ENCODE measurements around the gene RPUSD1.

Gene RPUSD1

DNA sequence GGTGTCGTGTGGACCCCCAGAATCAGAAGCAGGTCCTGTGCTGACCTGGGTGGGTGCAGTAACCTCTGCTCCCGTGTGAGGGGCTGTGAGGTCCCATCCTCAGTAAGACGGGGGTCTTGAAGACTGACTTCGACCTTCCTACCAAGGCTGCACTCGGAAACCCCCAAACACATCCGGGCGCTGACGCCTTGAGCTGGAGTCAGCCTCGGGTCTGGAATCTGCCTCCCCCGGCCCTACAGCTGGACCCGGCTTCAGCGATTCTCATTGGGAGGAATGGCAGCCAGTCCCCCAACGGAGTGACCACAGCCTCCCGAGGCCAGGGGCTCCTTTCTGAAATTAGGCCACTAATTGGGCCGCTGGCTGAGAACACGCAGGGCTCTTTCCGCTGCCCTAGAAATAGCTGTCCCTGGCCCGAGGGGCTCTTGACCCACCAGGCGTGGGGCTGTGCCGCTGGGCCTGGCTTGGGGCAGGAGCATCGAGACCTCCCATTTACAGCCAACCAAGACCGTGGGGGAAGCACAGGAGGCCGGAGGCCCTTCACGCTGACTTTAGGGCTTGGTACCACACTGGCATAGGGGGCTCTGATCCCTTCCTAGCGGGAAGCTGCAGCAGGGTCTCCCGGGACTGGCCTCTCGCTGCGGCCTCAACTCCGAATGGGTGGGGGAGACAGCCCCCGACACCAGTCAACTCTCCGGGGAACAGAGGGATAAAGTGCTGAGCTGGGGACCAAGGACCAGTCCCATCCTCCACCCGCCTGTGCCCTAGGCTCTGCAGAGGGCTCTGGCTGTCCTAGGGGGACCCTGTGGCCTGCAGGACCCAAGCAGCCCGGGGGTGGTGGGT is 15.0 kb upstream of the RPUSD1 start:
- DNase-seq (ENCODE audit: insufficient read length, low spot score) (no peak), FAIRE-seq (no peak)
- TF ChIP-seq, protein P1, sequence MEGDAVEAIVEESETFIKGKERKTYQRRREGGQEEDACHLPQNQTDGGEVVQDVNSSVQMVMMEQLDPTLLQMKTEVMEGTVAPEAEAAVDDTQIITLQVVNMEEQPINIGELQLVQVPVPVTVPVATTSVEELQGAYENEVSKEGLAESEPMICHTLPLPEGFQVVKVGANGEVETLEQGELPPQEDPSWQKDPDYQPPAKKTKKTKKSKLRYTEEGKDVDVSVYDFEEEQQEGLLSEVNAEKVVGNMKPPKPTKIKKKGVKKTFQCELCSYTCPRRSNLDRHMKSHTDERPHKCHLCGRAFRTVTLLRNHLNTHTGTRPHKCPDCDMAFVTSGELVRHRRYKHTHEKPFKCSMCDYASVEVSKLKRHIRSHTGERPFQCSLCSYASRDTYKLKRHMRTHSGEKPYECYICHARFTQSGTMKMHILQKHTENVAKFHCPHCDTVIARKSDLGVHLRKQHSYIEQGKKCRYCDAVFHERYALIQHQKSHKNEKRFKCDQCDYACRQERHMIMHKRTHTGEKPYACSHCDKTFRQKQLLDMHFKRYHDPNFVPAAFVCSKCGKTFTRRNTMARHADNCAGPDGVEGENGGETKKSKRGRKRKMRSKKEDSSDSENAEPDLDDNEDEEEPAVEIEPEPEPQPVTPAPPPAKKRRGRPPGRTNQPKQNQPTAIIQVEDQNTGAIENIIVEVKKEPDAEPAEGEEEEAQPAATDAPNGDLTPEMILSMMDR (IDR thresholded peaks at IDR 0.05; ENCODE audit: insufficient read depth, missing control alignments) = no peak

DNA sequence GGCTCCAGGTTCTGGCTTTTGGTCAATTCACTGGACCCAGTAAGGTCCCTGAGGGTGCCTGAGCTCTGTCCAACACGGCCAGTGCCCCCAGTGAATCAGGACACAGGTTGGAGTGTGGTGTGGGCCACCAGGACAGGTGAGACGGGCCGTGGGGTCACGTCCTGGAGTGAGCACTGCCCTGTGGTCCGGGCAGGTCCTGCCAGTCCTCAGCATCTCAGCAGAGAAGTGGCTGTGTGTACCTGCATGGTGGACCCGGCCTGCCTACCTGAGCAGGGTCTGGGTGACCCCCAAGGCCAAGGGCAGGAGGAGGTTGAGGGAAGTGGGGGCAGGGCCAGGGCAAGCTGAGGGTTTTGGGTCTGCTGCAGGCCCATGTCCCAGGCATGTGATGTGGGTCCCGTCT is 14.3 kb upstream of the RPUSD1 start:
- no peak for DNase-seq (ENCODE audit: insufficient read length, low spot score)
- TF ChIP-seq, protein P1 (IDR thresholded peaks at IDR 0.05; ENCODE audit: insufficient read depth, missing control alignments) = no peak
- no peak for FAIRE-seq

DNA sequence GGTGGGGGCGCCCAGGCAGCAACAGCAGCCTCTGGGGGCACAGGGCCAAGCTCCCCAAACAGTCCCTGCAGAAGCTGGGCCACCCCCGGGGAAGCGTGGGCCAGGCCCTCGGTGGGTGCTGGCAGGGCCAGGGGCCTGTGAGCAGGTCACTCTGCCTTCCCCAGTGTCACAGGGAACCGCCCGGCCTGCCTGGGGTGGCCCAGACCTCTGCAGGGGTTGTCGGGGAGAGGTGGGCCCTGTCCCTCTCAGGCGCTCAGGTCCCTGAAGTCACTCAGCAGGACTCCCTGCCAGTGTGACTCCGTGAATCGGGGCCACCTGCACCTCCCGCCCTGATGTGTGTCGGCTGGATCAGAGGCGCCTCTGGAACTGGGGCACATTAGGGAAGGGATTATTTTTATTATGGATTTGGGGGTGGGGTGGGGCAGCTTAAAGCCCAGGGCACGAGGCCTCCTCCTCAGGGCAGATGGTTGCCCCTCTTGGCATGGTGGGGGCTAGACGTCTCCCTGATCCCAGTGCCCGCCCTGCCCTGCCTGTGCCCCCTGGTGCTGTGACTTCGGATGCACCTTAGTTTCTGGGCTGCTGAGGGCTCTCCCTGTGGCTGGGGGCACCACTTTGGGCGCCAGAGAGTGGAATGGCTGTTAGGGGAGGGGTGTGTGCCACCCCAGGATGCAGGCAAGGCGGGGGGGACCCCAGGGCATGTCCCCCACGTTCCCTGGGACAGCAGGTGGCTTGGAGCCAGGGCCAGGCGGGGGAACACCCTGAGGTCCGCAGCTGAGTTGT is 13.6 kb upstream of the RPUSD1 start:
- DNase-seq (ENCODE audit: insufficient read length, low spot score) = no peak
- TF ChIP-seq, protein P1 (IDR thresholded peaks at IDR 0.05; ENCODE audit: insufficient read depth, missing control alignments) = no peak
- no peak for FAIRE-seq

DNA sequence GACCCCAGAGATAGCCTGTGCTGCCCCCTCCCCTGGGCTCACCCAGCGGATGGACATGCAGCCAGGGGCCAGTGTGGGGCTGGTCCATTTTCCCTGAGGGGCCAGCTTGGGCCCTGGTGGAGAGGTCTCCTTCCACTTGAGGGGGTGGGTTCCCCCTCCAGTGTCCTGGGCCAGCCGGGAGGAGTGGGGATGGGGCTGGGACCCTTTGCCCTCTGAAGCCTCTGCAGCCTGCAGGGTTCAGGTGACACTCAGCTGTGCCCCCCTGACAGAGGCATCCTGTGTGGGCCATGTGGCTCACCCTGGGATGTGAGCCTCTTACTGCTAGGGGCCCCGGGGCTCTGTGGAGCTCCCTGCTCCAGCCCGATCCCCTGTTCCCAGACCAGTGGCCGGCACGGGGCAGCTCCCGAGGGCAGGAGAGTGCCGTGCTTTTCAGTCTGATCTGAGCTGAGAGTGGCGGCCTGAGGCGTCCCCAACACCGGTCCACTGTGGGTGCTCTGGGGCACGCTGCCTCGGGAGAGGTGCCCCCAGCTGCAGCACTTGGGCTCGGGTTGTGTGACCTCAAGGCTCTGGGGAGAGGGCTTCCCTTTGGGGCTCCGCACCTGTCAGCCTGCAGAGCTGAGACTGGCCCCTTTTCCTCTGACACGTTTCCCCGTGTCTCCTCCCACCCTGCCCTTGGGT is 12.8 kb upstream of the RPUSD1 start:
- FAIRE-seq (no peak), DNase-seq (ENCODE audit: insufficient read length, low spot score) (no peak)
- TF ChIP-seq, protein P1 (IDR thresholded peaks at IDR 0.05; ENCODE audit: insufficient read depth, missing control alignments) = no peak

DNA sequence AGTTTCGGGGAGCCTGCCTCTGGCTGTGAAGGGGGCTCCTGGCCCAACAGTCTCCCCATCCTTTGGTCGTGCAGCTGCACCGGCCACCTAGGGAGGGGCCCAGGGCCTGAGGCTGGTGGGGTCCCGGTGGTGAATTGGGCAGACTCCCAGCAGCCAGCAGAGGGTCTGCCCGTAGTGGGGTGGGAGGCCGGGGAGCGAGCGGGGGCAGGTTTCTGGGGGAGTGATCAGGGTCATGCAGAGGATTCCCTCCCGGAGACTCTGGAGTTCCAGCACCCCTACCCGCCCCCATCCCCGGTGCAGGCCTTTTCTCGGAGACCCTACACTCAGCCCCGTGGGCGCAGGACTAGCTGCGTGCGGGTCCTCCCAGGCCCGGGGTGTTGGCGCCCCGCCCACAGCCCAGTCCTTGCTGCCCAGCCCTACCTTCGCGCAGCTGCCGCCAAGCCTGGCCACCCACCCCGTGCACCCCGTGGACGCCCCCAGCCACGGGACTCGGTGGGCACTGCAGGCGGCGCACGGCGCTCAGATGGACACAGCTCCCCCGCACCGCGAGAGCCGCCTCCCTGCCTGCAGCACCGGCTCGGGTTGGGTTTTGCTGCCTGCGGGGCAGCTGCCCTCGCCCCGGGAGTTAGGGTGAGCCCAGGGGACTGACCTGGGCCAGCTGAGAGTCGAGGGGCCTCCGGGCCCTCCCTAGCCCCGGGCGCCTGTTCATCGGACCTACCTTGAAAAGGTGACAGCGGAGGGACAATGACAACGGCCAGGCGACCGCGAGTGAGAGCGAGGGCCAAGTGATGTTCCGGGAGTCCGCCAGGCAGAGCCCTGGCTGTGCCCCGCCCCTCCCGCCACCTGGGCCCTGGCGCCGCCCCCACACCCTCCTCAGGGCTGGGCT is 12.0 kb upstream of the RPUSD1 start, which contains the start of gene GNG13:
GNG13 (minus strand) TSS at position 787 of the 886 bp plus-strand sequence. CDS start 1,657 bp downstream, outside the sequence.
- TF ChIP-seq, protein P1 (IDR thresholded peaks at IDR 0.05; ENCODE audit: insufficient read depth, missing control alignments) = no peak
- FAIRE-seq (no peak), DNase-seq (ENCODE audit: insufficient read length, low spot score) (no peak)

Measured in D721Med (cell line).